T-helper 2 cell treated with Interferon-gamma antibody and Interleukin-4, amounts not matched to agents 100 ng/mL and 5 ng/mL, for 36 hours (primary cell): ENCODE measurements around the gene SMG1. TPM values are rescaled to one million over a fixed set of nuclear protein-coding genes. Genes with fewer than 3 reads are reported as not detected.
"Not testable (repeated sequence)": the region's sequence is repeated elsewhere in the genome, so short reads cannot be mapped to it uniquely, and the experiment has no call there.

Experiments
- intact Hi-C: fragments of 100-400 bp; cut with micrococcal nuclease; formaldehyde crosslinking; loops from one replicate; pipeline ENCODE4 v1.15.1; 2023
- total RNA-seq: library from RNA; stranded (reverse); gene quantifications from 2 replicates; pipeline ENCODE4 v1.2.3, GENCODE V29; 2022

Gene SMG1
- total RNA-seq, 1 donor from 2014 or later, result 143 TPM

DNA sequence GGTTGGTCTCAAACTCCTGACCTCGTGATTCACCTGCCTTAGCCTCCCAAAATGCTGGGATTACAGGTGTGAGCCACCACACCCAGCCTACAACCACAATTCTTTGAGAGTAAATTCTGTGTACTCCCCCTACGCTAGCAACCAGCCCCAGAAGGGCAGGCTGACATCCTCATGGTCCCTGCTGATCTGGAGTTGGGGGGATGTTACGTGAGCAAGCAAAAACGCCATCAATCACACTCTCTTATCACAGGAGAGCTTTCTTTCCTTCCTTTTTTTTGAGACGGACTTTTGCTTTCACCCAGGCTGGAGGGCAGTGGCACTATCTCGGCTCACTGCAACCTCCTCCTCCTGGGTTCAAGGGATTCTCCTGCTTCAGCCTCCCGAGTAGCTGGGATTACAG lies 154.0 kb downstream of the SMG1 start:
- intact Hi-C loops, result not testable (repeated sequence)

DNA sequence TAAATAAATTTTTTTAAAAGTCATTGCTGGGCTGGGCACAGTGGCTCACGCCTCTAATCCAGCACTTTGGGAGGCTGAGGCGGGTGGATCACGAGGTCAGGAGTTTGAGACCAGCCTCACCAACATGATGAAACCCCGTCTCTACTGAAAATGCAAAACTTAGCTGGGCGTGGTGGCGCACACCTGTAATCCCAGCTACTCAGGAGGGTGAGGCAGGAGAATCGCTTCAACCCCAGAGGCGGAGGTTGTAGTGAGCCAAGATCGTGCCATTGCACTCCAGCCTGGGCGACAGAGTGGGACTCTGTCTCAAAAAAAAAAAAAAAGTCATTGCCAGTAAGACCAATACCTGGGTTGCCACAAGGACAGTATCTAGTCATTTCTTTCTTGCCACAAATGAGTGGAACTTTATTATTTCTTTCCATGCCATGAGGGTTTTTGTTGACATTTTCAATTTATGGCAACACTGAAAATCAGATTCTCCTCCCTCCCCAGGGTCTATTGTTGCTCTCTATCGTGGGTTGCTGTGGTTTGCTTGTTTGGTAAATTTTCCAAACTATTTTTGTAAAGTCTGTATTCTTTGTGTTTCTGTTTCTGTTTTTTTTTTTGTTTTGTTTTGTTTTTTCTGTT lies 155.8 kb downstream of the SMG1 start:
- intact Hi-C loops, result not testable (repeated sequence)

DNA sequence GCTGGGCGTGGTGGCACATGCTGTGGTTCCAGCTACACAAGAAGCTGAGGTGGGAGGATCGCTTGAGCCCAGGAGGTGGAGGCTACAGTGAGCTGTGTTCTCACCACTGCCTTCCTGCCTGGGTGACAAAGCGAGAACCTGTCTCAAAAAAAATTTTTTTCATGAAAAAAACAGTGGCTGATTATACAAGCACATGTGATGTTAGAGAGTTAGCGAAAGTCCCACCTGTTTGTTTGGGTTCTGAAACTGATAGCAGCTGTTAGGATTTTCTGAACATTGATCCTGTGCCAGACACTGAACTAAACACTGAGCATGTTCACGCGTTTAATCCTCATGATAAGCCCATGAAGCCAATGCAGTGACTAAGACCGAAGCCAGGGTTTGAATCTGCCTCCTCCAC lies 159.0 kb downstream of the SMG1 start:
- intact Hi-C loops, result not testable (repeated sequence)

DNA sequence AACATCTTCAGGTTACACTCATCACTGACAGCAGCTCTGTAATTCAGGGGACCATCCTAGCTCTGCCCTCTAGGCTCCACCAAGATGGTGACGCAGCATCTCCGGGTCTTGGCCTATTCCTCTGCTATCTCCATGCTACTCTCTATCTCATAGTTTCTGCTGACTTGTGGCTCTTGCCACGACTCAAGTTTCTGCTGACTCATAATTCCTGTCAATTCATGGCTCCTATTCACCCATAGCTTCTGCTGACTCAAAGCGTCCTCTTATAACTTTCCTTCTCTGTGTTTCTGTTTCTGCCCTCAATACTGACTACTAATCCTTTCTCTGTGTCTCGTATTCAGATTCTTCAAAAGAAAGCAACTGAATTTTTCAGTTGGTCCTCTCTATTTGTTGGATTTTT lies 163.5 kb downstream of the SMG1 start:
- intact Hi-C loops, result not testable (repeated sequence)

DNA sequence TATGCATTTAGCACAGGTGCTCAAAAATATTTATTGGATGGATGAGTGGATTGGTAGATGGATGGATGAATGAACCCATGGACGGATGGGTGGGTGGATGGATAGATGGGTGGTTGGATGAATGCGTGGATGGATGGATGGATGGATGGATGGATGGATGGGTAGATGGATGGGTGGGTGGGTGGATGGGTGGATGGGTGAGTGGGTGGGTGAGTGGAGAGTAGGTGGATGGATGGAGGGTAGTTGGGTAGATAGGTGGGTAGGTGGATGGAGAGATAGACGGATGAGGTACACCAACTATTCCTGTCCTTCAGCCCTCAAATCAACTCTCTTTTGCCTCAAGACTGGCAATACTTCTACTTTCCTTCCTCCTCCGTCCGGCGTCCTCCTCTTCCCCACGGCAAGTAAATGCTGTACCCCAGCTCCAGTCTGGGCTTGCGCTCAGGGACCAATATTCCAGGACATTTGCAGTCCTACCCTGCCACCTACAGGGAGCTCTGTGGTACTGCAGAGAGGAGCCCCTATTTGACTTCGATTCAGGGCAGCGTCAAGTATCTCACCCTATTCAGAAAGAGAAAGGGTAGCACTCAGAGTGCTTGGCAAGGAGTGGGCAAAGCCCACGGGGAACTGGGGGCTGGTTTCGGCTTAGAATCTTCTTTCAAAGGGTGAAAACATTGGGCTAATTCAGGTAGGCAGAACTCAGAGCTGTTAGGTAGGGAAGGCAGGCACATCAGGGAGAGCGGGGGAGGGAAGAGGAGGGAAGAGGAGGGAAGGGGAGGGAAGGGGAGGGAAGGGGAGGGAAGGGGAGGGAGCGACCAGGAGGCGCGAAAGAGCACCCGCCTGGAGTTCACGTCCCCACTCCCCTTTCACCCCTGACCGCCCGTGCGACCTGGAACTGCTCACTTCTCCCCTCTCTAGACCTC lies 166.3 kb downstream of the SMG1 start:
- intact Hi-C loops, result not testable (repeated sequence)

DNA sequence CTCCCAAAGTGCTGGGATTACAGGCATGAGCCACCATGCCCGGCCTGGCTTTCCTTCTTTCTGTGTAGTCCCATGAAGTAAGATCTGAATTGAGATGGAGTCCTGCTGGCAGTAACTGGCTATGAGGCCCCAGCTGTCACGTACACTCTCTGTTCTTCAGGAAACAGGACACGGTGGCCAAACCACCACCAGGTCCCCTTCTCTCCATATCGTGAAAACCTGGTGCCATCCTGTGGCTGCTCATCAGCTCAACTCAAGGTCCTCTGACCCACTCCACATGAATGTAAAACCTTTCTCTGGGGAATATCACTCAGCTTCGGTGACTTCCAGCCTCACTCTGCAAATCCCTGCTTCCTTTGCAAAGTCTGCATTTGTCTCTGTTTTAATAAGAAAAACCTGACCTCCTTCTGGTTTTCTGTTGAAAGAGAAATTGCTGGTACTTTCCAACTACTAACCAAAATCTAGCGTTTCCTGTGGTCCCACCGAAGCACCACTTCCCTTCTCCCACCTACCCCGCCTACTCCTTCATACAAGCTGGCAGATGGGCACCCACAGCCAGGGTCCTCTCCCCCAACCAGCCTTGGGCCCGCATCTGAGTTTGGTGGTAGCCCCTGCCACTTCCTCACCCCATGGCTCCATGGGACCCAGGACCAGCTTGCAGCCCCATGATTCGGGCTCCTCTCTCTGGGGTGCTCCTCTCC lies 168.1 kb downstream of the SMG1 start:
- intact Hi-C loops, result not testable (repeated sequence)

DNA sequence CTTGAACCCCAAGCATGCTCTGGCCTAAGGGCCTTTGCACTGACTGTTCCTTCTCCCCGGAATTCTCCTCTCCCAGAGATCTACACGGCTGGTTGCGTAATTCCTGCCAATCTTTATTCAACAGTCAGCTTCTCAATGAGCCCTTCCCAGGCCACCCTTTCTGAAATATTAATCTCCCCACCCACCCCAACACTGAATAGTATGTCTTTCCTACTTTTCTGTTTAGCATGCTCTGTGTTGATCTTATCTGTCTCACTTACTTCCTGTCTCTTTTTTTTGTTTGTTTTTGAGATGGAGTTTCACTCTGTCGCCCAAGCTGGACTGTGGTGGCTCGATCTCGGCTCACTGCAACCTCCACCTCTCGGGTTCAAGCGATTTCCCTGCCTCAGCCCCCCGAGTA lies 169.6 kb downstream of the SMG1 start:
- intact Hi-C loops, result not testable (repeated sequence)

Other genes starting within 250 kb of the SMG1 start
- gene RPS15A, start 136.1 kb downstream of the SMG1 start, total RNA-seq, result 1,970 and 1,994 TPM in 2 replicates
- gene ARL6IP1, start 124.9 kb downstream of the SMG1 start, total RNA-seq, result 212 TPM in 2 replicates
- 0.05 and 0.09 TPM in 2 replicates for gene TMC7, start 57.5 kb upstream of the SMG1 start, total RNA-seq
- gene COQ7, start 141.2 kb upstream of the SMG1 start, total RNA-seq, result 14.4 and 16.5 TPM in 2 replicates
- gene ITPRIPL2, start 187.6 kb upstream of the SMG1 start, total RNA-seq, result 14.0 and 15.7 TPM in 2 replicates
- not detected in 2 replicates for gene SYT17, start 241.8 kb upstream of the SMG1 start, total RNA-seq